Gastrocnemius medialis (tissue), 4 donors: ENCODE measurements around the gene RGS17. TPM values are rescaled to one million over a fixed set of nuclear protein-coding genes. Genes with fewer than 3 reads are reported as not detected.
A peak's percentile ranks its signal among the peaks of the same experiment; 100 is the strongest.
"Not testable (repeated sequence)": the region's sequence is repeated elsewhere in the genome, so short reads cannot be mapped to it uniquely, and the experiment has no call there.

Experiments used
- ATAC-seq, 2 donors: fragments of 150-250 bp; one replicate each; pipeline ENCODE4 v1.9.1; 2016
- DNase-seq, 2 donors: peaks; one replicate each; pipeline ENCODE4 v3.0.0-alpha.2; 2019
- H3K27ac ChIP-seq, 4 donors: fragments of 200-600 bp; sonication (generic); 1 replicate in 1 of 4; 2 replicates in 3 of 4; pipeline ENCODE4 v1.5.1; 2016 to 2018; ENCODE audit warnings: mild to moderate bottlenecking in 2 of 4, moderate library complexity in 1 of 4
- H3K27me3 ChIP-seq, 3 donors: fragments of 200-600 bp; sonication (generic) in 2 of 3; 1 replicate in 1 of 3; 2 replicates in 2 of 3; pipeline versions ENCODE4 v1.5.1 to v1.6.0; 2016 to 2019; ENCODE audit warnings: mild to moderate bottlenecking in 1 of 3, moderate library complexity in 1 of 3
- H3K36me3 ChIP-seq, 2 donors: fragments of 200-600 bp; sonication (generic) in 1 of 2; one replicate each; pipeline ENCODE4 v1.5.1; 2017 to 2018
- H3K4me1 ChIP-seq, 2 donors: fragments of 200-600 bp; sonication (generic) in 1 of 2; one replicate each; pipeline ENCODE4 v1.5.1; 2016 to 2017; ENCODE audit warnings: mild to moderate bottlenecking in 2 of 2
- H3K4me3 ChIP-seq, 4 donors: fragments of 200-600 bp; sonication (generic) in 3 of 4; 1 replicate in 1 of 4; 2 replicates in 3 of 4; pipeline ENCODE4 v1.5.1; 2016 to 2019; ENCODE audit warnings: mild to moderate bottlenecking in 2 of 4
- H3K9me3 ChIP-seq, 3 donors: fragments of 200-600 bp; sonication (generic) in 2 of 3; 1 replicate in 1 of 3; 2 replicates in 2 of 3; pipeline ENCODE4 v1.5.1; 2016 to 2019
- CTCF ChIP-seq, 5 experiments: fragments of 450-650 bp in 3 of 5; fragments of 200-600 bp in 2 of 5; sonication (generic) in 2 of 5; IDR thresholded peaks in 4 of 5; conservative IDR thresholded peaks in 1 of 5; 1 replicate in 4 of 5; 2 replicates in 1 of 5; pipeline ENCODE4 v1.5.1; 2016 to 2019; ENCODE audit warnings: antibody characterized with exemption in 5 of 5, mild to moderate bottlenecking in 3 of 5, moderate library complexity in 3 of 5
- POLR2A ChIP-seq, 2 donors: fragments of 450-650 bp; IDR thresholded peaks; one replicate each; pipeline ENCODE4 v1.6.1; 2017; ENCODE audit warnings: antibody characterized with exemption in 2 of 2, mild to moderate bottlenecking in 2 of 2, moderate library complexity in 2 of 2
- in situ Hi-C, 4 donors: fragments of 200-750 bp; cut with MboI; loops; one replicate each; pipeline versions ENCODE4 v1.15.0 to v1.8.0; 2017; ENCODE audit warnings: low sequenced_read_pairs in 4 of 4
- intact Hi-C: fragments of 100-400 bp; cut with DNase I; formaldehyde crosslinking; loops from one replicate; pipeline ENCODE4 v1.15.1; 2023; ENCODE audit warnings: low total_unique reads
- total RNA-seq, 4 donors: library from RNA; depleted of rRNA; stranded (reverse); fragments of >200 nt; gene quantifications; one replicate each; pipeline versions ENCODE4 v1.1.0 to v1.2.3, GENCODE V29; 2016

The RGS17 gene
- total RNA-seq, 4 donors from 2014 or later = 0.11 TPM; not detected in 3

- H3K4me1 ChIP-seq = peaks cover 0 to 8% of the 10 kb centered on the region in 2 donors
- peaks cover 0 to 47% of the 10 kb centered on the region in 2 donors for H3K36me3 ChIP-seq
- intact Hi-C loops = no loop called here
- no peak for ATAC-seq
- no peaks in the 10 kb centered on the region for H3K27me3 ChIP-seq
- H3K27ac ChIP-seq = no peak overlapping the region
- TF ChIP-seq POLR2A (IDR thresholded peaks at IDR 0.05) = no peak
- TF ChIP-seq CTCF (IDR thresholded peaks at IDR 0.05 in 4 of 5, conservative IDR thresholded peaks at IDR 0.05 in 1 of 5) = no peak
- H3K9me3 ChIP-seq = no peaks in the 10 kb centered on the region
- no peak for DNase-seq
- in situ Hi-C loops = loop anchor here in 1 of 4 donors (25.0 kb wide), 2 partner anchors 1556 to 1744 kb away; partner anchors contain the start of gene SCAF8
- no peak overlapping the region for H3K4me3 ChIP-seq
These were observed 137.7 kb downstream of the RGS17 start for GRCh38 chr6:152993431-152993830.

GRCh38 chr6:152986978-152987377 is 144.1 kb downstream of the RGS17 start:
- H3K4me1 ChIP-seq = peaks cover 17 to 22% of the 10 kb centered on the region in 2 donors
- intact Hi-C loops (no loop called here), in situ Hi-C loops (loop anchor here in 1 of 4 donors (25.0 kb wide), 2 partner anchors 1550 to 1750 kb away; partner anchors contain the start of gene SCAF8)
- H3K4me3 ChIP-seq = no peak overlapping the region
- ATAC-seq (no peak), DNase-seq (no peak)
- H3K36me3 ChIP-seq = peaks cover 0 to 18% of the 10 kb centered on the region in 2 donors
- no peak overlapping the region for H3K27ac ChIP-seq
- no peaks in the 10 kb centered on the region for H3K27me3 ChIP-seq
- no peak for TF ChIP-seq POLR2A (IDR thresholded peaks at IDR 0.05)
- TF ChIP-seq CTCF (IDR thresholded peaks at IDR 0.05 in 4 of 5, conservative IDR thresholded peaks at IDR 0.05 in 1 of 5) = no peak
- no peaks in the 10 kb centered on the region for H3K9me3 ChIP-seq

GRCh38 chr6:152985300-152985699 is 145.8 kb downstream of the RGS17 start:
- in situ Hi-C loops = loop anchor here in 1 of 4 donors (25.0 kb wide), 2 partner anchors 1548 to 1752 kb away; partner anchors contain the start of gene SCAF8
- H3K27me3 ChIP-seq, intact Hi-C loops, DNase-seq, H3K36me3 ChIP-seq, H3K9me3 ChIP-seq, H3K4me3 ChIP-seq, ATAC-seq: not testable (repeated sequence)
- Histone ChIP-seq H3K4me1 (peaks cover 17 to 23% of the 10 kb centered on the region in 2 donors), H3K27ac (peak overlapping the region in 1 of 4 donors; percentile 97)

GRCh38 chr6:152984513-152984872 is 146.6 kb downstream of the RGS17 start:
- H3K4me3 ChIP-seq = peak overlapping the region; percentile 68 to 80 (median 76)
- TF ChIP-seq CTCF (IDR thresholded peaks at IDR 0.05 in 4 of 5, conservative IDR thresholded peaks at IDR 0.05 in 1 of 5) (no peak), POLR2A (IDR thresholded peaks at IDR 0.05) (no peak)
- no peak for ATAC-seq
- no peak for DNase-seq
- in situ Hi-C loops (loop anchor here in 1 of 4 donors (25.0 kb wide), 2 partner anchors 1547 to 1753 kb away; partner anchors contain the start of gene SCAF8), intact Hi-C loops (loop anchor here (5.0 kb wide), 1 partner anchor 1592 kb away; the partner anchor contains the start of gene ZBTB2)
- no peaks in the 10 kb centered on the region for H3K36me3 ChIP-seq
- H3K27ac ChIP-seq = peak overlapping the region; percentile 87 to 97 (median 93)
- peaks cover 17 to 23% of the 10 kb centered on the region in 2 donors for H3K4me1 ChIP-seq
- H3K27me3 ChIP-seq = no peaks in the 10 kb centered on the region
- no peaks in the 10 kb centered on the region for H3K9me3 ChIP-seq

GRCh38 chr6:152983637-152984512 is 147.2 kb downstream of the RGS17 start:
- Histone ChIP-seq H3K4me3 (peak overlapping the region; percentile 68 to 80 (median 76)), H3K27me3 (no peaks in the 10 kb centered on the region), H3K4me1 (peaks cover 17 to 23% of the 10 kb centered on the region in 2 donors), H3K9me3 (no peaks in the 10 kb centered on the region), H3K27ac (peak overlapping the region; percentile 87 to 97 (median 93)), H3K36me3 (no peaks in the 10 kb centered on the region)
- intact Hi-C loops = loop anchor here (2.0 to 5.0 kb wide), 2 partner anchors 19 to 1592 kb away; partner anchors contain the start of genes MTRF1L and ZBTB2
- ATAC-seq (peak; percentile 23 to 47), DNase-seq (peak; percentile 36 to 73)
- in situ Hi-C loops = loop anchor here in 1 of 4 donors (25.0 kb wide), 2 partner anchors 1547 to 1753 kb away; partner anchors contain the start of gene SCAF8
- no peak for TF ChIP-seq CTCF (IDR thresholded peaks at IDR 0.05 in 4 of 5, conservative IDR thresholded peaks at IDR 0.05 in 1 of 5)
- no peak for TF ChIP-seq POLR2A (IDR thresholded peaks at IDR 0.05)
